Hepatocyte (in vitro differentiated cells): Measurements from ENCODE around the gene ARHGAP22.

Experiments
- EZH2phosphoT487 ChIP-seq: fragments of 200-600 bp; sonication (generic); IDR thresholded peaks from one replicate; pipeline ENCODE4 v1.6.1; 2018; ENCODE audit warnings: antibody characterized with exemption, mild to moderate bottlenecking, low read depth, moderate library complexity; ENCODE audit not compliant: unreplicated experiment, severe bottlenecking
- TF ChIP-seq, protein P1 (sequence below): fragments of 200-600 bp; sonication (generic); IDR thresholded peaks from 2 replicates; pipeline ENCODE4 v1.5.1; 2016; ENCODE audit warnings: antibody characterized with exemption, mild to moderate bottlenecking; ENCODE audit not compliant: poor library complexity

- TF ChIP-seq, protein P1, sequence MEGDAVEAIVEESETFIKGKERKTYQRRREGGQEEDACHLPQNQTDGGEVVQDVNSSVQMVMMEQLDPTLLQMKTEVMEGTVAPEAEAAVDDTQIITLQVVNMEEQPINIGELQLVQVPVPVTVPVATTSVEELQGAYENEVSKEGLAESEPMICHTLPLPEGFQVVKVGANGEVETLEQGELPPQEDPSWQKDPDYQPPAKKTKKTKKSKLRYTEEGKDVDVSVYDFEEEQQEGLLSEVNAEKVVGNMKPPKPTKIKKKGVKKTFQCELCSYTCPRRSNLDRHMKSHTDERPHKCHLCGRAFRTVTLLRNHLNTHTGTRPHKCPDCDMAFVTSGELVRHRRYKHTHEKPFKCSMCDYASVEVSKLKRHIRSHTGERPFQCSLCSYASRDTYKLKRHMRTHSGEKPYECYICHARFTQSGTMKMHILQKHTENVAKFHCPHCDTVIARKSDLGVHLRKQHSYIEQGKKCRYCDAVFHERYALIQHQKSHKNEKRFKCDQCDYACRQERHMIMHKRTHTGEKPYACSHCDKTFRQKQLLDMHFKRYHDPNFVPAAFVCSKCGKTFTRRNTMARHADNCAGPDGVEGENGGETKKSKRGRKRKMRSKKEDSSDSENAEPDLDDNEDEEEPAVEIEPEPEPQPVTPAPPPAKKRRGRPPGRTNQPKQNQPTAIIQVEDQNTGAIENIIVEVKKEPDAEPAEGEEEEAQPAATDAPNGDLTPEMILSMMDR: no peak
- TF ChIP-seq EZH2phosphoT487: no peak
Observed at GRCh38 chr10:48406204-48406603, 198.7 kb downstream of the ARHGAP22 start.
